ENCODE measurements around the gene AHDC1. TPM values are rescaled to one million over a fixed set of nuclear protein-coding genes. Genes with fewer than 3 reads are reported as not detected.

Gene AHDC1
- total and polyA plus RNA-seq, 9 donors, result 11.2 to 159 (median 82.1) TPM

DNA sequence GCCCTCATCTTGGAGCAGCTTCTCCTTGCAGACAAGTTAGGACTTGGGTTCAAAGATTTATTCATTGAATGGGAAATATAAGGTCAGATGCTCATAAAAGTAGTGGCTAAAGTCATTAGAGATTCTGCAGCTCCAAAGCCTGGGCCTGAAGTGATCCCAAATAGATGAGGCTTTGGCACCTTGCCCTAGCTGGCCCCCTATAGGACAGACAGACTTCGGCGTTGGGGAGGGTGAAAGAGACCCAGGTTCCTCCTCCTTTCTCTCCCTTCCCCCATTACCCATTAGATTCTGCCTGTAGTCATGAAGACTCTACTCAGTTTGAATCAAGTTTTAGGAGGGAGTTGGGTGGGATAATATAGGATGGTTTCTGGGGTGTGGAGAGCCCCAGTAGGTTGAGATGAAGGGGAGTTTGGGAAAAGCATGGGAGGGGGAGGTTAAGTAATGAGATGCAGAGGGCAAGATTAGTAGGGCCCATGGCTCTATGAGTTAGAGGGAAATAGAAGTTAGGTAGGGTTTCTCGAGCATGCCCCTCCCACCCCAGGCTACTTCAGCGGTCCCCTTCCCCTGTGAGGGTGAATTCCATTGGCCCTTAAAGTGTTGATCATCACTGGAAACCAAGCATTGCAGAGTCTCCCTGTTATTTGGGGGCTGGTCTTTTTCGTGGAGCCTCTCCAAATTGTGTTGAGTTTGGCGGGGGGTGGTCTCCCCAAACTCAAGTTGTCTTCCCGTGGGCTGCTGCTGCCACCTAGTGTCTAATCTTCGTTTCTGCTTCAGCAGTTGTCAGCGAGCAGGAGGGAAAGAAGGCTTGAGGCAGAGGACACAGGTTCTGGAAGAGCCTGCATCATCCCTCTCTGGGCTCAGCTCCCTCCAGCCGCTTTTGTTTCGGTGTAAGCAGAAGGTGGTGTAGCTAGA, 2.1 kb upstream of the AHDC1 start:
- intact Hi-C loops (cut with DNase I), result loop anchor here (2.0 to 10.0 kb wide), 8 partner anchors 56 to 309 kb away; partner anchors contain the start of gene WASF2 (in 1 of the 4)
- H3K9me3 ChIP-seq, result no peaks in the 10 kb centered on the region

GRCh38 chr1:27605300-27605766, 1.4 kb upstream of the AHDC1 start:
- Histone ChIP-seq H3K4me3 (no peak overlapping the region), H3K9me3 (no peaks in the 10 kb centered on the region), H3K4me1 (ENCODE audit: insufficient read depth) (peaks cover 3% of the 10 kb centered on the region), H3K36me3 (no peaks in the 10 kb centered on the region), H3K27ac (no peak overlapping the region), H3K27me3 (no peaks in the 10 kb centered on the region)
- intact Hi-C loops (cut with DNase I), result loop anchor here (5.0 to 10.0 kb wide), 6 partner anchors 57 to 308 kb away; partner anchors contain the start of gene WASF2 (in 1 of the 4)
- no peak for TF ChIP-seq EP300 (IDR thresholded peaks at IDR 0.05)
- WGBS, 3 donors, result 83 to 84% (median 84%) methylated on average over 7 of the region's 7 CpGs
- DNase-seq, result peak in 2 of 5 donors; percentile 35 to 36

More for the DNA sequence above, 2.1 kb upstream of the AHDC1 start:
- Histone ChIP-seq H3K36me3 (no peaks in the 10 kb centered on the region), H3K4me1 (ENCODE audit: insufficient read depth) (no peaks in the 10 kb centered on the region), H3K27ac (no peak overlapping the region), H3K27me3 (no peaks in the 10 kb centered on the region), H3K4me3 (no peak overlapping the region)
- 11 to 14% (median 13%) methylated on average over 11 of the region's 11 CpGs for WGBS, 3 donors
- no peak for TF ChIP-seq POLR2A (IDR thresholded peaks at IDR 0.05)
- TF ChIP-seq, protein P1, sequence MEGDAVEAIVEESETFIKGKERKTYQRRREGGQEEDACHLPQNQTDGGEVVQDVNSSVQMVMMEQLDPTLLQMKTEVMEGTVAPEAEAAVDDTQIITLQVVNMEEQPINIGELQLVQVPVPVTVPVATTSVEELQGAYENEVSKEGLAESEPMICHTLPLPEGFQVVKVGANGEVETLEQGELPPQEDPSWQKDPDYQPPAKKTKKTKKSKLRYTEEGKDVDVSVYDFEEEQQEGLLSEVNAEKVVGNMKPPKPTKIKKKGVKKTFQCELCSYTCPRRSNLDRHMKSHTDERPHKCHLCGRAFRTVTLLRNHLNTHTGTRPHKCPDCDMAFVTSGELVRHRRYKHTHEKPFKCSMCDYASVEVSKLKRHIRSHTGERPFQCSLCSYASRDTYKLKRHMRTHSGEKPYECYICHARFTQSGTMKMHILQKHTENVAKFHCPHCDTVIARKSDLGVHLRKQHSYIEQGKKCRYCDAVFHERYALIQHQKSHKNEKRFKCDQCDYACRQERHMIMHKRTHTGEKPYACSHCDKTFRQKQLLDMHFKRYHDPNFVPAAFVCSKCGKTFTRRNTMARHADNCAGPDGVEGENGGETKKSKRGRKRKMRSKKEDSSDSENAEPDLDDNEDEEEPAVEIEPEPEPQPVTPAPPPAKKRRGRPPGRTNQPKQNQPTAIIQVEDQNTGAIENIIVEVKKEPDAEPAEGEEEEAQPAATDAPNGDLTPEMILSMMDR (IDR thresholded peaks at IDR 0.05), result peak; percentile 73 to 95 (median 82)
- DNase-seq, result peak in 4 of 5 donors; percentile 71 to 76 (median 73)

DNA sequence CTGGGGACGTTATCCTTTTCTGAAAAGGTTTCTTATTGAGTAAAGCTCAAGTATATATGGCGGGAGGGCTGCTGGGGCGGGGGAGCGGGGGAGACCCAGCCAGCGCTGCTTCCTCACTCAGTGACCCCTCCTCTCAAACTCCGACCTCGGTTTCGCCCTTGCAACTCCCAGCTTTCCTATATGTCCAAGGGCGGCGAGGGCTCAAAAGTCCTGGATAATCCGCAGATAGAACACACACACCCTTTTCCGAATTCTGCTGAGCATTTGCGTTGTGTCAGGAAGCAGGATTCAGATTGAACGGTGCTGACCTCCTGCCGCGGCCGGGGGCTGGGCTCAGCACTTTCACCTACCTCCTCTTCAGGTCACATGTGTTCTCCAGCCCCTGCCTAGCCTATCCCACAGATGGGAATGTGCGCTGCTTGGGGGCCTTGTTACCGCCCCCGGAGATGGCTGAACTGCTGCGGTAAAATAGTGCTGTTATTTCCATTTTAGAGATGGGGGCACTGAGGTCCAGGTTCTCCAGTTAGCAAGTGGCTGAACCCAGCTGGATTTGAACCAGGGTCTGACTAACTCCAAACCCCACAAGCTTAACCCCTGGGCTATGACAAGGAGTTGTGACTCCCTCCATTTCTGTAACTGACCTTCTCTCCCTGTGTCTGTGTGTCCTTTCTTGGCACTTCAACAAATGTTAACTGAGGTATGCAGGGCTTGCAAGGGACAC, 795 bp upstream of the AHDC1 start:
- no peak for DNase-seq
- Histone ChIP-seq H3K4me1 (ENCODE audit: insufficient read depth) (peaks cover 7% of the 10 kb centered on the region), H3K27me3 (no peaks in the 10 kb centered on the region), H3K27ac (peak overlapping the region in 1 of 2 donors; percentile 86), H3K4me3 (peak overlapping the region; percentile 75), H3K9me3 (no peaks in the 10 kb centered on the region), H3K36me3 (no peaks in the 10 kb centered on the region)
- intact Hi-C loops (cut with DNase I), result loop anchor here (5.0 to 10.0 kb wide), 10 partner anchors 37 to 307 kb away; partner anchors contain the start of gene WASF2 (in 1 of the 4)
- TF ChIP-seq POLR2A (IDR thresholded peaks at IDR 0.05) (no peak), EP300 (IDR thresholded peaks at IDR 0.05) (no peak)
- TF ChIP-seq, protein P1 (IDR thresholded peaks at IDR 0.05), result no peak
- 28 to 33% (median 32%) methylated on average over 21 of the region's 21 CpGs for WGBS, 3 donors

DNA sequence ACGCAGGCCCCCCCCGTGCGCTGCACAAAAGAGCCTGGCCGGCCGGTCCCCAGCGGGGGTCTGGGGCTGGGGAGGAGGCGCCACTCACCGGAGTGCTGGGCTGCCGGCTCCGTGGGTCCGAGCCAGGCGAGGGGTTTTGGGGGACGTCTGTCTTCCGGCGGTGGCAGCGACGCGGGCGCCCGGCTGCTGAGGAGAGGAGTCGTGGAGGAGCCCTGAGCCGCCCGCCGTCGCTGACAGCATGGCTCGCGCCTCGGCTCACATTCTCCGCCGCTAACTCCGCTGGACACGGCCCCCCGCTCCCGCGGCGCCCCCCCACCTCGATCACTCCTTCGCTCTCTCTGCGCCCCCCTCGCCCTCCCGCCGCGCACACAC, 649 bp downstream of the AHDC1 start:
- Histone ChIP-seq H3K27me3 (no peaks in the 10 kb centered on the region), H3K36me3 (no peaks in the 10 kb centered on the region), H3K27ac (peak overlapping the region; percentile 86 to 92), H3K4me3 (peak overlapping the region; percentile 75), H3K9me3 (no peaks in the 10 kb centered on the region), H3K4me1 (ENCODE audit: insufficient read depth) (peaks cover 17% of the 10 kb centered on the region)
- intact Hi-C loops (cut with DNase I), result loop anchor here (2.0 to 10.0 kb wide), 7 partner anchors 36 to 186 kb away; partner anchors contain the start of gene WASF2 (in 1 of the 4)
- WGBS, 3 donors, result 0 to 1% (median 0%) methylated on average over 2 to 42 of the region's 43 CpGs
- TF ChIP-seq, protein P1 (IDR thresholded peaks at IDR 0.05), result no peak
- TF ChIP-seq POLR2A (IDR thresholded peaks at IDR 0.05), result peak; percentile 41
- no peak for TF ChIP-seq EP300 (IDR thresholded peaks at IDR 0.05)
- peak in 2 of 5 donors; percentile 72 to 79 for DNase-seq

Data from ovary (tissue), 9 donors.